Spleen (tissue), 11 donors: ENCODE data around the gene CXCL6. TPM values are rescaled to one million over a fixed set of nuclear protein-coding genes. Genes with fewer than 3 reads are reported as not detected.

Source experiments
- DNase-seq: peaks from one replicate; pipeline ENCODE4 v3.0.0-alpha.2; 2020
- H3K27ac ChIP-seq, 8 donors: fragments of 200-600 bp; sonication (generic) in 7 of 8; 1 replicate in 4 of 8; 2 replicates in 4 of 8; pipeline versions ENCODE4 v1.5.0 to v1.8.0; 2016 to 2021; ENCODE audit warnings: inconsistent platforms in 4 of 8, mild to moderate bottlenecking in 4 of 8, moderate library complexity in 1 of 8
- H3K27me3 ChIP-seq, 7 donors: fragments of 200-600 bp; sonication (generic) in 6 of 7; replicated peaks in 1 of 7; 1 replicate in 4 of 7; 2 replicates in 3 of 7; pipeline versions ENCODE4 v1.5.0 to v1.8.0; 2016 to 2021; ENCODE audit warnings: inconsistent platforms in 3 of 7, mild to moderate bottlenecking in 1 of 7
- H3K36me3 ChIP-seq, 6 donors: fragments of 200-600 bp; sonication (generic) in 5 of 6; 1 replicate in 4 of 6; 2 replicates in 2 of 6; pipeline versions ENCODE4 v1.5.0 to v1.8.0; 2016 to 2021; ENCODE audit warnings: inconsistent platforms in 2 of 6
- H3K4me1 ChIP-seq, 6 donors: fragments of 200-600 bp; sonication (generic) in 5 of 6; 1 replicate in 3 of 6; 2 replicates in 3 of 6; pipeline versions ENCODE4 v1.5.0 to v1.8.0; 2016 to 2021; ENCODE audit warnings: inconsistent platforms in 3 of 6
- H3K4me3 ChIP-seq, 8 donors: fragments of 200-600 bp; sonication (generic) in 7 of 8; 1 replicate in 4 of 8; 2 replicates in 4 of 8; pipeline versions ENCODE4 v1.5.0 to v1.8.0; 2016 to 2021; ENCODE audit warnings: inconsistent platforms in 4 of 8, mild to moderate bottlenecking in 4 of 8, moderate library complexity in 2 of 8
- H3K9me3 ChIP-seq, 8 donors: fragments of 200-600 bp; sonication (generic) in 7 of 8; 1 replicate in 4 of 8; 2 replicates in 4 of 8; pipeline versions ENCODE4 v1.5.0 to v1.8.0; 2016 to 2021; ENCODE audit warnings: inconsistent platforms in 4 of 8
- POLR2A ChIP-seq, 3 donors: fragments of 450-650 bp; IDR thresholded peaks; one replicate each; pipeline ENCODE4 v1.5.1; 2017; ENCODE audit warnings: antibody characterized with exemption in 3 of 3, mild to moderate bottlenecking in 1 of 3
- POLR2AphosphoS5 ChIP-seq, 3 donors: sonication (generic); formaldehyde crosslinking; IDR thresholded peaks; one replicate each; pipeline ENCODE4 v1.5.1; 2017; ENCODE audit warnings: antibody characterized with exemption in 3 of 3
- WGBS, 5 donors: extraction: QIAGEN DNeasy Blood & Tissue Kit in 3 of 5; methylation state at CpG; one replicate each; pipeline versions ENCODE4 v1.1.5 to v1.1.7; 2013 to 2018; 5-methylcytosine and 5-hydroxymethylcytosine counted together
- intact Hi-C: fragments of 100-400 bp; cut with DNase I; formaldehyde crosslinking; loops from one replicate; pipeline ENCODE4 v1.15.0; 2023; ENCODE audit warnings: low total_unique reads
- polyA plus RNA-seq, 3 donors: library from polyadenylated mRNA; stranded (reverse); fragments of 200-250 nt; gene quantifications; one replicate each; pipeline ENCODE4 v1.2.1, GENCODE V29; 2013
- total RNA-seq, 7 donors: library from RNA; depleted of rRNA in 3 of 7; stranded (reverse); fragments of >200 nt in 3 of 7; fragmentation: NEBNext Ultra II Directional in 4 of 7; extraction: Animal tissue kit (Norgen Biotek cat#: 25700) in 4 of 7; gene quantifications; one replicate each; pipeline versions ENCODE4 v1.1.0 to v1.2.1, GENCODE V29; 2016 to 2021
- TF ChIP-seq, protein P1 (sequence below), 11 experiments: fragments of 200-600 bp in 7 of 11; fragments of 450-650 bp in 4 of 11; sonication (generic) in 4 of 11; IDR thresholded peaks in 8 of 11; conservative IDR thresholded peaks in 3 of 11; 1 replicate in 7 of 11; 2 replicates in 4 of 11; pipeline versions ENCODE4 v1.4.0 to v1.8.0; 2016 to 2021; ENCODE audit warnings: antibody characterized with exemption in 11 of 11, inconsistent platforms in 4 of 11, mild to moderate bottlenecking in 1 of 11
- donor health status: healthy with polysubstance abuse.
- donor health status: DM: no; HTN: no; CAD: no; lungs with moderate emphysema.
- donor health status: DM: no; HTN: no; CAD: no.
- donor health status: Bipolar disorder and iron deficiency.
- donor health status: healthy.
- donor health status: DM: no; HTN: no; CAD: no.
- donor health status: DM: yes; HTN: yes; CAD: no.

The CXCL6 gene
- total and polyA plus RNA-seq, 10 donors: 17.8 to 143 (median 62.8) TPM

DNA sequence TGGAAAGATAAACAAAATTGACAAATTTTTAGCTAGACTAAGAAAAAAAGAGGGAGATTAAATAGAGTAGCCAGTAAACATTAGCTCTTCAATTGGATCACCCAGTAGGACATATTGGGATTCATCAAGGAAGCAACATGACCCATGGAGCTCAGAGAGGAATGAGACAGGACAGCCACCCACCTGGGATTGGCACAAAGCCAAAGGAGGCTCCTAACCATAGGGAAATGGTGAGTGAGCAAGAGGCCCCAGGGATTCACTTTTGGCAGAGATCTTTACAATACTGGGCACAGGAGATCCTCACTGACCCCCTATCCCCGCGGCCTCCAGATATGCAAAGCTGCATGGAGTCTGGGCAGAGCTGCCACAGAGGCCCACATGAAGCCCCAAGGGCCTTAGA, 34.8 kb upstream of the CXCL6 start:
- no peak overlapping the region for H3K4me3 ChIP-seq
- intact Hi-C loops: no loop called here
- no peak for DNase-seq
- no peaks in the 10 kb centered on the region for H3K36me3 ChIP-seq
- TF ChIP-seq, protein P1, sequence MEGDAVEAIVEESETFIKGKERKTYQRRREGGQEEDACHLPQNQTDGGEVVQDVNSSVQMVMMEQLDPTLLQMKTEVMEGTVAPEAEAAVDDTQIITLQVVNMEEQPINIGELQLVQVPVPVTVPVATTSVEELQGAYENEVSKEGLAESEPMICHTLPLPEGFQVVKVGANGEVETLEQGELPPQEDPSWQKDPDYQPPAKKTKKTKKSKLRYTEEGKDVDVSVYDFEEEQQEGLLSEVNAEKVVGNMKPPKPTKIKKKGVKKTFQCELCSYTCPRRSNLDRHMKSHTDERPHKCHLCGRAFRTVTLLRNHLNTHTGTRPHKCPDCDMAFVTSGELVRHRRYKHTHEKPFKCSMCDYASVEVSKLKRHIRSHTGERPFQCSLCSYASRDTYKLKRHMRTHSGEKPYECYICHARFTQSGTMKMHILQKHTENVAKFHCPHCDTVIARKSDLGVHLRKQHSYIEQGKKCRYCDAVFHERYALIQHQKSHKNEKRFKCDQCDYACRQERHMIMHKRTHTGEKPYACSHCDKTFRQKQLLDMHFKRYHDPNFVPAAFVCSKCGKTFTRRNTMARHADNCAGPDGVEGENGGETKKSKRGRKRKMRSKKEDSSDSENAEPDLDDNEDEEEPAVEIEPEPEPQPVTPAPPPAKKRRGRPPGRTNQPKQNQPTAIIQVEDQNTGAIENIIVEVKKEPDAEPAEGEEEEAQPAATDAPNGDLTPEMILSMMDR (IDR thresholded peaks at IDR 0.05 in 8 of 11, conservative IDR thresholded peaks at IDR 0.05 in 3 of 11): no peak
- no peak for TF ChIP-seq POLR2A (IDR thresholded peaks at IDR 0.05)
- no peak for TF ChIP-seq POLR2AphosphoS5 (IDR thresholded peaks at IDR 0.05)
- H3K27me3 ChIP-seq: no peaks in the 10 kb centered on the region
- no peaks in the 10 kb centered on the region for H3K4me1 ChIP-seq
- H3K9me3 ChIP-seq: peaks cover 0 to 26% (median 11%) of the 10 kb centered on the region in 8 donors
- WGBS, 5 donors: 43 to 96% (median 72%) methylated on average over 1 to 2 of the region's 2 CpGs
- H3K27ac ChIP-seq: no peak overlapping the region

DNA sequence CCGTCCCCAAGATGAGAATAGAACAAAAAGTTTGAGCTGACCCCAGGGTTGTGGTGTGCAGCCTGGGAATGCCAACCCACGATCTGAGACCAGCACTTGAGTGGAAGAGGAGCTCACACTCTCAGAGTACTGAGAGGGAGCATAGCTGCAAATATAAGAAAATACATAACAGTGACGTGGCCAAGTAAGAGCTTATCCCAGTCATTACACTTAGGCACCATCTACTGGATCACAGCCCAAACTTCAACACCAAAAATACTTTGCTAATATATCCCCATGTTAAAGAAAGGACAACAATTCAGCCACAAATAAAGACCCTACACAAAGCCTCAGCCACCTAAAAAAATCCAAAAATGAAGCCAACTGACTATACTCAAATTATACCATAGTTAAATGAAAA, 33.3 kb upstream of the CXCL6 start:
- Histone ChIP-seq H3K4me3 (no peak overlapping the region), H3K36me3 (no peaks in the 10 kb centered on the region), H3K27me3 (no peaks in the 10 kb centered on the region), H3K27ac (no peak overlapping the region), H3K9me3 (peaks cover 0 to 26% (median 11%) of the 10 kb centered on the region in 8 donors), H3K4me1 (no peaks in the 10 kb centered on the region)
- intact Hi-C loops: no loop called here
- DNase-seq: no peak
- 65 to 88% (median 75%) methylated on average over 3 of the region's 3 CpGs for WGBS, 5 donors
- no peak for TF ChIP-seq POLR2A (IDR thresholded peaks at IDR 0.05)
- TF ChIP-seq, protein P1 (IDR thresholded peaks at IDR 0.05 in 8 of 11, conservative IDR thresholded peaks at IDR 0.05 in 3 of 11): no peak
- no peak for TF ChIP-seq POLR2AphosphoS5 (IDR thresholded peaks at IDR 0.05)

DNA sequence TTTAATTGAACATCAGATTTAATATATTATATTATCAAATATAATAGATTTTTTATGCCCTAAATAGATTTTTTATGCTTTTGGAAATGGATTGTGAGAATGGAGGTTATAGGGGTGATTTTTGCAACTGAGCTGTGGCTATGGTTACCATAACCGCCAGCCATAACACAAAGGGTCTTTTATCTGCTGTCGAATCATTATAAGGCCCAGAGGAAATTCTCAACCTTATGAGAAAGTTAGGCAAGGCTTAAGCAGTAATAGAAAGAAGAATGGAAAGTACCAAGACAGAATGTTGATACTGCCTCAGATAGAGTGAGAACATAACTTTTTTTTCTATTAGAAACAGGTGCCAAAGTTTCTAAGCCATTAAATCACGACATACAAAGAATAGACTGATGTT, 26.3 kb upstream of the CXCL6 start:
- intact Hi-C loops: no loop called here
- 77 to 88% (median 82%) methylated on average over 3 of the region's 3 CpGs for WGBS, 5 donors

DNA sequence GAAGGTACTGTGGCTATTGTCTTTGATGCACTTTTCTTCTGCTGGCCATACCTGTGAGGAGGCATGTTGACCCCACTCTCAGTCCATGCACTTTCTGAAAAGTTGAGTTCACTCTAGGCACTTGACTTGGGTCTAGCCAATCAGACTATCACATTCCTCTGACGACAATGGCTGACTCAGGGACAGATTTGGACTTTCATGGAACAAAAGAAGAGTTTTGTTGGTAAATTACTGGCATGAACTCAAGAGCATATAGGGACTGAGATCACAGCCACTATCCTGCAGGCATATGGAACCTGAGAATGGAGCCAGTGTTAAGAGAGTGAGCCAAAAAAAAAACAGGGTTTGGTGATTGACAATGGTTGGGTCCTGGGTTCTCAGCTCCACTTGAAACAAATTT, 24.6 kb upstream of the CXCL6 start:
- Histone ChIP-seq H3K4me1 (peaks cover 0 to 7% (median 0%) of the 10 kb centered on the region in 6 donors), H3K4me3 (no peak overlapping the region), H3K36me3 (no peaks in the 10 kb centered on the region), H3K27me3 (no peaks in the 10 kb centered on the region), H3K9me3 (no peaks in the 10 kb centered on the region), H3K27ac (no peak overlapping the region)
- 56 to 88% (median 78%) methylated on average over 1 of the region's 1 CpG for WGBS, 5 donors
- no peak for DNase-seq
- intact Hi-C loops: no loop called here
- TF ChIP-seq POLR2AphosphoS5 (IDR thresholded peaks at IDR 0.05): no peak
- TF ChIP-seq POLR2A (IDR thresholded peaks at IDR 0.05): no peak
- TF ChIP-seq, protein P1 (IDR thresholded peaks at IDR 0.05 in 8 of 11, conservative IDR thresholded peaks at IDR 0.05 in 3 of 11): no peak

More for the DNA sequence above, 26.3 kb upstream of the CXCL6 start:
- peaks cover 0 to 6% (median 0%) of the 10 kb centered on the region in 6 donors for H3K4me1 ChIP-seq
- no peak for DNase-seq
- no peak overlapping the region for H3K4me3 ChIP-seq
- no peaks in the 10 kb centered on the region for H3K36me3 ChIP-seq
- peaks cover 0 to under 1% (median 0%) of the 10 kb centered on the region in 8 donors for H3K9me3 ChIP-seq
- TF ChIP-seq, protein P1 (IDR thresholded peaks at IDR 0.05 in 8 of 11, conservative IDR thresholded peaks at IDR 0.05 in 3 of 11): no peak
- TF ChIP-seq POLR2A (IDR thresholded peaks at IDR 0.05) (no peak), POLR2AphosphoS5 (IDR thresholded peaks at IDR 0.05) (no peak)
- H3K27ac ChIP-seq: no peak overlapping the region
- H3K27me3 ChIP-seq: no peaks in the 10 kb centered on the region
